GM19397 (cell line): ENCODE measurements around the gene MAGEA10.
"Not testable (repeated sequence)": the region's sequence is repeated elsewhere in the genome, so short reads cannot be mapped to it uniquely, and the experiment has no call there.

Experiments
- ATAC-seq: cut with Tn5 transposase; IDR thresholded peaks from one replicate; pipeline ENCODE4 v1.9.1; 2021; ENCODE audit warnings: mild to moderate bottlenecking, moderate library complexity; ENCODE audit not compliant: unreplicated experiment

Gene MAGEA10

DNA sequence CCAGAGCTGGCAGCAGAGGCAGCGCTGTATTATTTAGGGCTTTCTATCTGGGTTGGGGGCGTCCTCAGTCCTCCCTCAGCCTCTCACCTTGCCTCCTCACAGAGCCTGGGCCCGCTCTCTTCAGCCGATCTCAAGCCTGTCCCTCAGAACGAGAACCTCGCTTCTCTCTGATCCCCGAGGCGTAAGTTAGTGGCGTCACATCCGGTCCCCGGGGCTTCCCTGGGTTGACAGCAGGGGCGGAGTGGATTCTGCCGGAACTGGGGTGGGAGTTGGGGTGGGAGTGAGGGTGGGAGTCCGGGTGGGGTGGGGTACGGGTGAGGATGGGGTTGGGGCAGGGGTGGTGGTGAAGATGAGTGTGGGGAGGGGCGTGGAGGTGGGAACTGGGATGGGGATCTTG lies at the start of gene MAGEA10:
Gene MAGEA10 (minus strand): TSS at position 190 of the 397 bp plus-strand sequence. CDS start 2,957 bp downstream, outside the sequence.
- no peak for ATAC-seq

DNA sequence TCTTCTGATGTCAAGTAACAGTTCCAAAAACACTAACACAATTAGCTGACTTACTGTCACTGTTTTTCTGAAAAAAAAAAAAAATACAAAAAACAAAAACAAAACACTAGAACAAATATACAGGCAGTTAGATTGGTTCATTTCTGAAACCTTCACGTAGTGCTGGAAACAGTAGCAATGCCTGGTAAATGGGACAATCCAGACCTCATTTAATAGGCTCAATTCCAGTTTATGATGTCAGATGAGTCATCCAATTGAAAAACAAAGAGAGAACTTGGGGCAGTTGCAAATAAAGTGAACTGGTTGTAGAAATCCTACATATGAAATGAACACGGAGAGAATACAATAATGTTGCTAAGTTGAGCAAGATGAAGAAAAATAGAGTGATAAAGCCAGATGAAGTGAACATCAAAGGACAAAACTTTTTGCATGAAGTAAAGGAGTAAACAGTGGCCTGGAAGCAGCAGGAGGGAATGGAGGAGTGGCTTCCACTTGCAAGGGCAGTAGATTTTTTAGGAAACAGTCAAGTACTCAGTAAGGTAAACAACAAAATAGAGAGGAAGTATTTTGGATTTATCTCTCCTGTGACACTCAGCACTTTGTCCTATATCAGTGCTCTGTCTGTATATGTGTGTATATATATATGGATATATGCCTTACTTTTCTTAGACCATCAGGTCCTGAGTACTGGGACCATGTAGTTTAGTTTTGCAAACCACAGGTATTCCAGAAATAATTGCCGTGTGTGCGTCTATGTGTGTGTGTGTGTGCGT lies 39.3 kb upstream of the MAGEA10 start:
- ATAC-seq, result no peak

DNA sequence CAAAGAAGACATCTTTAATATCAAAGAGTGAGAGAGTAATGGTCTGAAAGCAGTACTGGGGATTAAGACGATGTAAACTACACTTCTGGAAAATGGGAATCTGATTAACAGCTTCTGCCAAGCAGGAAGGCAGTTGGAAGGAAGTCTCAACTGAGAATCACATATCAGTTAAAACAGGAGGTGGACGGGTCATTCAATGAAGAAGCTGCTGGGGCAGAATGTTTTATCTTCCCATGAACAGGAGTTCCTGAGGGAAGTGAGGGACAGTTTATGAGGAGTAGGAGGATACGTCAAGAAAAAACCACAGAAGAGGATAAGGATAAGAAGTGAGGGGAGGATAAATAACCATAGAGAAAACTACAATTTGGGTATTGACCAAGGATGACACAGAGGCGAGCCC lies 38.7 kb upstream of the MAGEA10 start:
- ATAC-seq, result no peak

DNA sequence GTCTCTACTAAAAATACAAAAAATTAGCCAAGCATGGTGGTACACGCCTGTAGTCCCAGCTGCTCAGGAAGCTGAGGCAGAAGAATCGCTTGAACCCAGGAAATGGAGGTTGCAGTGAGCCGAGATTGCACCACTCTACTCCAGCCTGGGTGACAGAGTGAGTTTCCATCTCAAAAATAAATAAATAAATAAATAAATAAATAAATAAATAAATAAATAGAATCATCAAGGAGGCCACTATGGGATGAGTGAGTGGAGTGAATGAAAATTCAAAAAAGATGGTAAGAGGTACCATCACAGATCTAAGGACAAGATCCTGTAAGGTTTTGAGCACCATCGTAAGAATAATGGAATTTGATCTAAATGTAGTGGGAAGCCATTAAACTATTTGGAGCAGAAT lies 37.5 kb upstream of the MAGEA10 start:
- not testable (repeated sequence) for ATAC-seq

DNA sequence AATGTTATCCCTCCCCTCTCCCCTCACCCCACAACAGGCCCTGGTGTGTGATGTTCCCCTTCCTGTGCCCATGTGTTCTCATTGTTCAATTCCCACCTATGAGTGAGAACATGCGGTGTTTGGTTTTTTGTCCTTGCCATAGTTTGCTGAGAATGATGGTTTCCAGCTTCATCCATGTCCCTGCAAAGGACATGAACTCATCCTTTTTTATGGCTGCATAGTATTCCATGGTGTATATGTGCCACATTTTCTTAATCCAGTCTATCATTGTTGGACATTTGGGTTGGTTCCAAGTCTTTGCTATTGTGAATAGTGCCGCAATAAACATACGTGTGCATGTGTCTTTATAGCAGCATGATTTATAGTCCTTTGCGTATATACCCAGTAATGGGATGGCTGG lies 35.5 kb upstream of the MAGEA10 start:
- ATAC-seq, result not testable (repeated sequence)

DNA sequence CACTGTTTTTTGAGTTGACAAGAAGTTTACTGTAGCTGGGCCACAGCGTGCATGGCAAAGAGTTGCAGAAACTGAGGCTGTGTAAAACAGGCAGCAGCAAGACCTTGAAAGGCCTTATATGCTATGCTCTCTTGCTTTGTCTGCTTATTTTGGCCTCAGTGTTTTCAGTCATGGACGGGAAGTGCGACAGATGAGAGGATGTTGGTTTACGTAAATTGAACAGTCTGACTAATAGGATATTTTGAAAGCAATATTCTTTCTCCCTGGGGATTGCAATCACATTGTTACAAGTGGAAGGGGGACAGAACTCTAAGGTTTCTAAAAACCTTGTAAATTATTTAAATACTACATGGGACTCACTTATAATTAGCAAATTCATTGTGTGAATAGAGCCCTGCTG lies 32.2 kb upstream of the MAGEA10 start:
- ATAC-seq, result no peak

DNA sequence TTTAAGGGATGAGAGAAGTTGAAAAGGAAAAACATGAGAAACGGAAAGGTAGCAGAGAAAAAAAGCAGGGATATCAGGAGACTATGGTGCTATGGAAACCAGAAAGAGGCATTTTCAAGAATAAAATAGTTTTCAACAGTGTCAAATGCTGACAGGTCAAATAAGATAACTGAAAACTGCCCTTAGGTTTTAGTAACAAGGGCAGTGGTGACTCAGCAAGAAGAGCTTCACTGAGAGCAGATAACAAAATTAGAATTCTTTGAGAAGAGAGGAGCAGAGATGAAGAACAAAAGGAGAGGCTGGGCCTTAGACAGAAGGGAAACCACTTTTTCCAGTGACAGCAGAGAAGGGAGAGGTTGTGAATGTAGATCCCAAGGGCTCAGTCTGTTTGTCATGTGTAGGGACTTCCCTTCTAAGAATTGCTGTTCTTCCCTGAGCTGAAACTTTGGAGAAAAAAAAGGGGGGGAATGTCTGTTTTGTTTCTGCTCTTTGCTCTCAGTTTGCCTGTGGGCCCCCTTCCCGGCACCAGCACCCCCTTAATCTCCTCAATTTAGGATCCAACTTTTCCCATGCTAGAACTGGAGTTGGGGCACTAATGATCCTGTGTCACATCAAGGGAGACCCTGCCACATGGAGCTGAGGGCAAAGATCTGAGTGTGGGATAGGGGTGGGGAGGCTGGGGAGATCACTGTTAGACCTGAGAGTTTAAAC lies 26.8 kb upstream of the MAGEA10 start:
- ATAC-seq, result no peak

DNA sequence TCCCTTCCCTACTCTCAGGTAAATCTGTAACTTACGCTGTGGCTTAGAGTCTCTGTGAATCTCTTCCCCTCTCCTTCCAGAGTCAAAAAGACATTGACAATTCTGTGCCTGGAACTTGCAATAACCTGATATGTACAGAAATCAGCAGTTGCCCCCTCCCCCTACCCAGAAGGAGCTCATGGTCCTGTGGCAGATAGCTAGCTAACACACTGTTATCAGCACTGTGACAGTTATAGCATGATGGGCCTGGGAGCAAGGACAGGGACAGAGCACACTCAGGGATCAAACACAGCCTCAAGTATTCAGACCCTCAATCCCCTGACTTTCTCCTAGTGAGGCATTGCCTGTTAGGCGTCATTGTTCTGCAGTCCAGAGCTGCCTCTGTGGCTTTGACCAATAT lies 18.7 kb upstream of the MAGEA10 start:
- ATAC-seq, result no peak

DNA sequence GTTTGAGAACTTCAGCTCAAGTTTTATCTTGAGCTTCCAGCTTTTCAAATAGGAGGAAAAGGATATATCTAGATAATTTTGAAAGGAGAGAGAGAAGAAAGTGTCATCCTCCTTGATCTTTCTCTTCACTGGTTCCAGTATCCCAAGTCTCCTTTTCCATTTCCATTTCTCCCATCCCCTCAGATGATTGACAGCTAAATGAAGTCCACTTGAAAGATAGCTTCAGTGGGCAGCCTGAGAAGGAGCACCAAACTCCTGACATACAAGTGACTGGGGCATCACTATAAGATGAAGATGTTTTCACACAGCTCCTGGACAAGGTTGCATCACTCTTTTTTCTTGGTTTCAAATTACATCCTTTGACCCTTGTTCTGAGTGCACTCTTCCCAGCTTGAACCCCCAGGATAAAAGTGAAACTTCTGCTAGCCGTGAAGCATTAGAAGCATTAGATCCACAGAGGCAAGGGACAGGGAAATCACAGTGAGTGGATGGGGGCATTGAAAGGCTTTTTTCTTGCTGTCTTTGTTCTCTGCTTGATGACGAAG lies 17.5 kb upstream of the MAGEA10 start:
- ATAC-seq, result no peak

DNA sequence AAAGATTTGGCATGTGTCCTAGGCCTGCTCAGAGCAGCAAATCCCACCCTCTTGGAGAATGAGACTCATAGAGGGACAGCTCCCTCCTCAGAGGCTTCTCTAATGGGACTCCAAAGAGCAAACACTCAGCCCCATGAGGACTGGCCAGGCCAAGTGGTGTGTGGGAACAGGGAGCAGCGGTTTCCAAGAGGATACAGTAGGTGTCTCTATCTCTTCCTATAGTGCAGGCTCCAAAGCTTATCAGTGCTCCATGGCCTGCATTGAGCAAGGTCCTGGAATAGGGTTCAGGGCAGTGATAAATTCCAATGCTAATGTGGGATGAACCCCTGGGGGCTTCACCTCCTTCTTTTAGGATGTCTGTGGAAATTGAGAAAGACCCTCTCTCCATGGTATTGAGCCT lies 15.7 kb upstream of the MAGEA10 start:
- ATAC-seq, result no peak

DNA sequence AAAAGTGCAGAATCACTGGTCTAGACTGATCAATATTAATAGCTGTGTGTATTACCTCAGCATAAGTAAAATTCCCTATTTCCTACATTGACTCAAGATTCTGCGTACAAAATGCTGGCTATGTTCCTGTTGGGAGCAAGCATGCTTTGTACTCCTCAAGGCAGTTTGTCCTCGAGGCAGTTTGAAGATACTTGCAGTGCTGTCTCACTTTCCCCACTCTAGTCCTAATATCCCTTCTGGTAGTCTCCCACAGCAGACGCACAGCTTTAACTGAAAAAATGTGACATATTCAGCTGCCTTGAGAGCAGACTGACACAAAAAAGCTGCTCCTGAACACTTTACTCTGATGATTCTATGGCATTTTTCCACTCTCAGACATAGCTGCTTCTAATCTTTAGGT lies 12.9 kb upstream of the MAGEA10 start:
- no peak for ATAC-seq

DNA sequence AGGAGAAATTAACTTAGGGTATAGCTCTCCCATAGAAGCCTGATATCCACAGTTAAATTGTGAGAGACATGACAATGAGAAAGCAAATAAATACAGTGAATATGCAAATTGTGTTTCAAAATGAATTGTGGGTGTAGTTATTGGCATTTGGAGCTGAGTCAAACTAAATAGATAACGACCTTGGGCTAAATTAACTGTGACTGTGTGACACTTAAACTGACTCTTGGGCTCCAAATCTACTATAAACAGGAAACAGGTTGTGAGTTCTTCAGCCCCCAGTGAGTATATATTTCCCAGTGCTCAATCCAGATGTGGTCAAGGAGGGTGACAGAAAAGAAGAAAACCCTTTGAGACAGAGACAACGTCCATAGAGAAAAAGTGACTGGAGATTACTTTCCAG lies 11.3 kb upstream of the MAGEA10 start:
- ATAC-seq, result no peak

DNA sequence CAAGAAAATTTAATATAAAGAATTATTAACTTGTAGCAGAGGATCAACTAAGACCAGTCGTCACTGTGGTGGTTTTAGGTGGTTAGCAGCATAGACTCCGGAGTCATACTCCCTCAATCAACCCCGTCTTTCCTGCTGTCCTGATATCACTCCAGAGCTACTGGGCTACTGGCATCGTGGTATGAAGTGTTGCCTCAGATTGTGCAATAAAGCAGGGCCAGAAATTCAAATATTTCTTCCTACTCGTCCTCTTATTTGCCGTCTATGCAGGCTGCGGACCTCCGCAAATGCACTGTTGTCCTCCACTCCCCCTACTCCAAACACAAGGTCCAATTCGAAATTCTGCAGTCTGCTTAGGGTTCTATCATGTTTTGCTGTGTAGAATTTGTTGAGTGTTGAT lies 1.2 kb upstream of the MAGEA10 start:
- no peak for ATAC-seq

DNA sequence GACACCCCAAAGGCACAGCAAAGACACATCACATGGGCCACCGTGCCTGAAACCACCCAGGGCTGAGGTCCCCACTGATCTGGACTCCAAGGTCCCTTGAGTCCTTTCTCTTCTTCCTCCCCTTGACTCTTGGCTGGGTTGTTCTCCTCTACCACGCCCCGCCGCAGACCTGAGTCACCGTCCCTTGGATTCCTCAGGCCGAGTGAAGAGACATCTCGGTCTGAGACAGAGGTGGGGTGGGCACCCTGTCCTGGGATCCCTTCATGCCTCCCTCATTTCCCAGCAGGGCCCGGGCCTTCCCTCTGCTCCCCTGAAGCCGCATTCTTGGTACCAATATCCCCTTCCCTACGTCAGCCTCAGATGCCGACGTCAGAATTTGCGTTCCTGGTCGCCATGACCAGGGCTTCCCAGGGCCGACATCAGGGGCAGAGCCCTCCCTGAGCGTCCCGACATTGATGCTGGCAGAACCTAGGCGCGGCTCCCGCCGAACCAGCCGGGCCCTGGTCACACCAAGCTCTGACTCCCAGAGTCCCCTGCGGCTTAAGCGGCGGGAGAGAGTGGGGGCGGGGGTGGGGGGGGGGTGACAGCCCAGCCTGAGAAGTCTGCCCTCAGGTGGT lies 498 bp downstream of the MAGEA10 start:
- ATAC-seq, result no peak

DNA sequence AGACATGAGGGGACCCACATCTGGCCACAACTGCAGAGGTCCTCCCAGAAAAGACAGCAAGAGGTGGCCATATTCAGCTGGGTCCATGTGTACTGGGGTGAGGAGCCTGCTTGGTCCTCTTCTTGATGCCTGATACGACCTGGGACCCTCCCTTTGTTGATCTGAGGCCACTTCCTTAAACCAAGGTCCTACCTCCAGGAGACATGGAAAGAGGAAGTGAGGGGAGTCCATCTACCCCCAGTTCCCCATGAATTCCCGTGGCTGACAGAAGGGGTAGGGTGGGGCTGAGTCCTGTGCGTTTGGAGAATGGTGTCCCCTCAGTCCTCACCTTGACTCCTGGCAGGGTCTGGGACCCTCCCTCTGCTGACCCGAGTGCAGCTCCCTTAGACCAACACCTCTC lies 2.1 kb downstream of the MAGEA10 start:
- ATAC-seq, result no peak

DNA sequence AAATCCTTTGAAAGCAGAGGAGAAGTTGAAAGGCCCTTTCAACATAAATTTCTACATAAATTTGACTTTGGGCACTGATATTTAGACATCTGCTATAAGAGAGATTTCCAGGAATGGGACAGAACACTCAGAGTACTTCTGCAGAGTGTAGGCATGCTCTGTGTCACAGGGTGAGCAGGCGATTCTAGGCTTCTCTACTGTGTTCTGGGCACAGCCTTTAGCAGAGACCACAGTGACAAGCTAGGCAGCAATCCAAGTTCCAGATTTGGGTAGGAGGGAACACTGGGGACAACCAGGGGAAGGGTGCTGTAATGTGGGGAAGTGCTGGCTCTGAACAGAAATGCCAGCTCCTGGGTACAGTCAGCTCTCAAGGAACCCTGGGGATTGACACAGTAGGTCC lies 6.9 kb downstream of the MAGEA10 start:
- no peak for ATAC-seq

DNA sequence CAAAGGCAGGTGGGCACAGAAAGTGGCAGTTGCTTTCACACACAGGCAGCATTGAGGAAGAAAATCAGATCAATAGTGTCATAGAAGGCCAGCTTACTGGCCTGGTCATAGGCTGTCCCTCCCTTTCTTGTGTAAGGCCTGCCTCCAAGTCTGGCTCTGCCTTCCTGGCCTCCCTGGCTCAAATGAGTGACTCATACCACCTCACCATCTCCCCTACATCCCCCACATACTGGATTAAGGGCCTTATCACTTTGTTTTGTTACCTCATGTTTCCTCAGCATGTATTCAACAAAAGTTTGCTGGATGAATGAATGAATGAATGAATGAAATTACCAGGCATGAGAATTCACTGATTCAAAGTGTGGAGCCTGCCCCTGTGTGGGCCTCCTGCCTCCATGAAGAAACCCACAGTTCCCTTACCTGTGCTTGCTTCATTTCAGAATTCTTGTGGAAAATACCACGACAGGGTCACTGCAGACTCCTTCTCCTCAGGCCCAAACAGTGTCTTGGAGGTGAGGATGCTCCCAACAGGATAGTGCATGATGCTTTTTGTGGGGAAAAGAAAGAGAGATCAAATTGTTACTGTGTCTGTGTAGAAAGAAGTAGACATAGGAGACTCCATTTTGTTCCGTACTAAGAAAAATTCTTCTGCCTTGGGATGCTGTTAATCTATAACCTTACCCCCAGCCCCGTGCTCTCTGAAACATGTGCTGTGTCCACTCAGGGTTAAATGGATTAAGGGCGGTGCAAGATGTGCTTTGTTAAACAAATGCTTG lies 9.1 kb downstream of the MAGEA10 start:
- not testable (repeated sequence) for ATAC-seq

DNA sequence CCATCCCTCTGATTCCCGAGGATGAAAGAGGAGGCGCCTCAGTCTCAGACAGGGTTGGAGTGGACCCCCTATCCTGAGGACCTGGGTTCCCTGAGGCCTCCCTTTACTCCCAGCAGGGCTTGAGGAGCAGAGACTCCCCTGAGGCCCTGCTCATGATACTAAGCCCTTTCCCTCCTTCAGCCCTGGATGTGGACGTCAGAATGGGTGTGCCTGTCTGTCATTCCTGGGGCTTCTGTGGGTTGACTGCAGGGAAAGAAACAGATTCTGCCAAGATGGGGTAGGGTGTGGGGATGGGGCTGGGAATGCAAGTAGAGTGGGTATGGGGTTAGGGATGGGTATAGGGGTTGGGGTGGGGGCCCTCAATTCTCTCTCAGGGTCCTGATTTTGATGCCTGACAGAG lies 21.1 kb downstream of the MAGEA10 start:
- no peak for ATAC-seq

DNA sequence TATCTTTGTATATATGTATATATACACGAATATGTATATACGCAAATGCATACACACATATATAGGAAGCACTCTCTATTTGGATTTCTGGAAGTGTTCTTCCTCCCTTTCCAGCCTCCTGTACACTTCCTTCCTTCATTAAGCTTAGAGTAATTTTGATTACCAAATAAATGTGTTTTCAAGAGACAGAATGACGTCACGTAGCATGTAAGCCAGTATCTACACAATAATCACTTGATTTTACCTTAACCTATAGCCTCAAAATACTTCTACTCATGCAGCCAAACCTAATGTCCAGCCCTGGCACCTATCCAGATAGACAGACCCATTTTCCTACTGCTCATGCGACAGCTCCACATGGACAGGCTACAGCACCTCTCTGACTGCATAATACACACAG lies 29.9 kb downstream of the MAGEA10 start:
- ATAC-seq, result no peak

DNA sequence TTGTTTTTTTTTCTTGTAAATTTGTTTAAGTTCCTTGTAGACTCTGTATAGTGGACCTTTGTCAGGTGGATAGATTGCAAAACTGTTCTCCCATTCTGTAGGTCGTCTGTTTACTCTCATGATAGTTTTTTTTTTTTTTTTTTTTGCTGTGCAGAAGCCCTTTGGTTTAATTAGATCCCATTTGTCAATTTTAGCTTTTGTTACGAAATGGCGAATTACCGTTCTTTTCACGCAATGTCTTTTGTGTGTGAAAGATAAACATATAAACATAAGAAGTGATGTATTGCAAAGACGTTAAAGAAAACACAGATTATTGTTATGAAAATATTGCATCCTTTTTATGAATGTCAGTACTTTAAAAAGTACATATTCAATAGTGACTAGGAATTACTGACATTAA lies 34.5 kb downstream of the MAGEA10 start:
- ATAC-seq, result no peak

DNA sequence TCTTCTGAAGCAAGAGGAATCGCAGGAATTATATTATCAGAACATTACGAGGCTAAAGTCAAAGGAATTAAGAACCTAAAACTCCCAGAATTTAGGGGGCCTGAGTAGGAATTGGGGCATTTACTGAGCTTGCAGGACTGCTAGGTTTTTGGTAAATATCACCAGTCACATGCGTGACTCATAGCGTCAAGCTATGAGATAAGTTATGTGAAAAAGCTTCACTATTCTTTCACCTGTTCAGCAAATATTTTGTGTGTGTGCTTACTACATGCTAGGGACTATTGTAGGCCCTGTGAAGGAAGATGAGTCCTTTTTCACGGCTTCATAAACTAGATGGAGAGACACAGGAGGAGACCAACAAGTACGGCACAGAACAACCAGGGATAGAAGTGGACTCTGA lies 52.2 kb downstream of the MAGEA10 start:
- no peak for ATAC-seq
